VCaP (cell line): ENCODE data around the gene TMED1.
"Not testable (repeated sequence)": the region's sequence is repeated elsewhere in the genome, so short reads cannot be mapped to it uniquely, and the experiment has no call there.

Experiments used
- H3K27ac ChIP-seq: fragments of 450-650 bp; 2 replicates; pipeline ENCODE4 v1.5.1; 2017
- CTCF ChIP-seq: fragments of 450-650 bp; conservative IDR thresholded peaks from 2 replicates; pipeline ENCODE4 v1.5.1; 2017; ENCODE audit warnings: mild to moderate bottlenecking, moderate library complexity

TMED1 gene

GRCh38 chr19:10868872-10869547 is 33.0 kb upstream of the TMED1 start:
- TF ChIP-seq CTCF: no peak
- no peak overlapping the region for H3K27ac ChIP-seq

- no peak for TF ChIP-seq CTCF
- no peak overlapping the region for H3K27ac ChIP-seq
Measured at GRCh38 chr19:10866495-10866894, 30.5 kb upstream of the TMED1 start.

- TF ChIP-seq CTCF: peak; percentile 87
- no peak overlapping the region for H3K27ac ChIP-seq
Measured at GRCh38 chr19:10864538-10864899, 28.5 kb upstream of the TMED1 start.

- no peak for TF ChIP-seq CTCF
- peak overlapping the region; percentile 44; the same call in 1 of the 2 replicates for H3K27ac ChIP-seq
Measured at GRCh38 chr19:10863107-10863717, 27.2 kb upstream of the TMED1 start.

- H3K27ac ChIP-seq: peak overlapping the region; percentile 44; the same call in 1 of the 2 replicates
- no peak for TF ChIP-seq CTCF
Measured at GRCh38 chr19:10862561-10863106, 26.6 kb upstream of the TMED1 start.

- H3K27ac ChIP-seq: no peak overlapping the region
- no peak for TF ChIP-seq CTCF
Measured at GRCh38 chr19:10861103-10861651, 25.2 kb upstream of the TMED1 start.

- peak; percentile 39 for TF ChIP-seq CTCF
- no peak overlapping the region for H3K27ac ChIP-seq
Measured at GRCh38 chr19:10858204-10858828, 22.3 kb upstream of the TMED1 start.

GRCh38 chr19:10856899-10857298 is 20.9 kb upstream of the TMED1 start:
- not testable (repeated sequence) for H3K27ac ChIP-seq
